ENCODE measurements around the gene RNF115.

Gene RNF115

GRCh38 chr1:145701306-145701862 lies 122.5 kb downstream of the RNF115 start:
- no peak for DNase-seq (ENCODE audit: low read depth in 2 of 2)

GRCh38 chr1:145696630-145696960 lies 127.3 kb downstream of the RNF115 start:
- DNase-seq (ENCODE audit: low read depth in 2 of 2), result no peak

DNA sequence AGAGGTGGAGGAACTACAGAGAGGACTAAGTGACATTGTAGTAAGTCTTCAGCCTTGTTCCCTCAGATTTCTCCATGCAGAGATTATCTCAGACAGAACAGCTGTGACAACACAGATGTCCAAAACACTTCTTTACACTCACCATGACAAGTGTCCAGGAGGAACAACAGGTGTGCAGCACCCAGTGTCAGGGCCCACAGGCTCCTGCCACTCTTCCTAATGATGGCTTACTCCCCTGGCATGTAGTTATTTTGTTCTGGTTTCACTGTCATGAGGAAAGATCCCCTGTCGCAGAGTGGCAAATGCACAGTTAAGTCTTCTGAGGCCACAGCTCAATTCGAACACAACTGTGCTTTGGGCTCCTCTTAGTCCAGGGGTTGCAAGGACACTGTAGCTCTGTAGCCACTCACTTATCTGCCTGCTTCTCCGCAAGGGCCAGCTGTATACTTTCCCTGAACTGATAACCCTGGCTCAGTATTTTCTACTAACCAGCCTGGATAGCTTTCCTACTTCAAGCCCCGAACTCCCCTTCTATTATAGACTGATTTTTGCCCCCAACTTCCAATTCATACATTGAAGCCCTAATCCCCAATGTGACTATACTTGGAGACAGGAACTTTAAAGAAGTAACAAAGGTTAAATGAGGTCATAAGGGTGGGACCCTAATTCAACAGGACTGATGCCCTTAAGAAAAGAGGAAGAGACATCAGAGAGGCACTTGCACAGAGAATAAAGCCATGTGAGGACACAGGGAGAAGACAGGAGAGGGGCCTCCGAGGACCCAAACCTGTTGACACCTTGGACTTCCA lies 127.9 kb downstream of the RNF115 start:
- no peak for DNase-seq (ENCODE audit: low read depth in 2 of 2)

- DNase-seq (ENCODE audit: low read depth in 2 of 2), result no peak
These were observed 131.0 kb downstream of the RNF115 start for GRCh38 chr1:145692785-145693443.

DNA sequence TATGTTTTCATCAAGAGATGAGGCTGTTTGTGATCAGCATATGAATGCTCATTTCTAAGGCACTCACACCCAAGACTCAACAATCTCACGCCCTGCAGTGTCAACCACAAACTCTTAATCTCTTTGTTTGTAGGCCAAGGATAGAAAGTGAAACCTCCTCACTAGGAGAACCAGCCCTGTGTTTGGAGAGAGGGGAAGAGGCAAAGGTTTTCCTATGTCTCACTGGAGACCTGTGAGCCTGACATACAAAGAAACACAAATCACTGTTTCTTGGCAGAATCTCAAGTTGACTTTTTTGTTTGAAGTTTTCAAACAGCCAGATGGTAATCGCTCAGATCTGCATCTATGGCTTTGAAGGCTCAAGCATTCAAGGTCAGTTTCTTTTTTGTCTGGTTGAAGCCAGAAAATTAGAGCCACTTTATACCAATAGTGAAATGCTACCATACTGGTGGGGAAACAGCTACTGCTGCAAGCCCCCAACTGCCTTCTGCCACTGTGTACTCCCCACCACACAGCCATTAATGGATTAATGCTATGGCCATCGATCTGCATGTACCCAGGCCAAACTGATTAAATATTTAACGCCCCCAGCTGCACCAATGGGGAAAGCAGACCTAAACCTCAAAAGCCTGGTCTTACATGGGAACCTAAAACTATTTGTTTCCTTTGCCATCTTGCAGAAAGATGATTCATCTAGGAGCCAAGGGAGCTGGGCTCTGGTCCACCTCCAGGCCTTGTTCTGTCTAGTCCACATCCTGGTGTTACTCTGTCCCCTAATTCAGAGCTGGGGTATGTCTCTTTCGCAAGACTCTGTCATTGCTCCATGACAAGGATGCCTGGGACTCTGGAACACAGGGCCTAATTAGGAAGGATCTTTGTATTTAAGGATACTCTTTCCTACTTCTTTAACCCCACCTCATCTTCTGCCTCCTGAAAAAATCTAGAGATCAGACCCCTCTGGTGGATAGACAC lies 133.0 kb downstream of the RNF115 start:
- peak in 1 of 2 donors; percentile 15 for DNase-seq (ENCODE audit: low read depth in 2 of 2)

DNA sequence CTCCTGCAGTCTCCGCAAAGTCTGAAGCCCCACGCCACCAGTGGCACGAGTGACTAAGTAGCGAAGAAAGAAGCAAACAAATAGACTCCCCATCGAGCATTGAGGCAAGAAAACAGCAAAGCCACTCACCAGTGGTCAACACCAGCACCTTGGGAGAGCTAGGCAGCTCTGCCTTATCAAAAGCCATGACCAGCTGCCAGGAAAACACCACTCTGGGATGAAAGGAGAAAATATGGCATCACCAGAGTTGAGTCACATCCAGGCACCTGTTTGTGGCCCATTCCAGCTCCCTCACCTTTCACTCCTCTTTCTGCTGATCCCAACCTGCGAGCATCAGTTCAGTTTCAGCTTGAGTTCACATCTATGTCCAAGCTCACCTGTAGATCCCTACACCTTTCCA lies 134.0 kb downstream of the RNF115 start:
- DNase-seq (ENCODE audit: low read depth in 2 of 2), result no peak

GRCh38 chr1:145688924-145689323 lies 135.0 kb downstream of the RNF115 start:
- no peak for DNase-seq (ENCODE audit: low read depth in 2 of 2)

Measured in stimulated activated CD4-positive, alpha-beta T cell treated with anti-CD3 and anti-CD28 coated beads, Interleukin-1b, Interleukin-23, amount 100 ng/mL, for 4 hours (primary cell).